ENCODE results near the gene ANKRD44.

ANKRD44 gene

DNA sequence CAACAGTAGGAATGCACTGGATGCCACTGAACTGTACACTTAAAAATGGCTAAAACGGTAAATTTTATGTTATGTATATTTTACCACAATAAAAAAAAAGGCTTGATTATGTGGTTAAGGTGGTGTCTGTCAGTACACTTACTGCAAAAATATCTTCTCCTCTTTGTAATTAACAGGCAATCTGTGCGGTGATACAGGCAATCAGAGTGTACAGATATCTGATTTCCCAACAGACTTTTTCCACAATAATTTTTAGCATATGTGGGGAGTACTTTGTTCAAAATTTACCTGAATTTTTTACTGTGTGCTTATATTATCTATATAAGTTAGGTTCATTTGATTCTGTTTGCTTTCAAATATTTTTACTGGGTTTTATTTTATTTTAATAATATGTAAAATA lies 209.1 kb downstream of the ANKRD44 start:
- no peak for DNase-seq

DNA sequence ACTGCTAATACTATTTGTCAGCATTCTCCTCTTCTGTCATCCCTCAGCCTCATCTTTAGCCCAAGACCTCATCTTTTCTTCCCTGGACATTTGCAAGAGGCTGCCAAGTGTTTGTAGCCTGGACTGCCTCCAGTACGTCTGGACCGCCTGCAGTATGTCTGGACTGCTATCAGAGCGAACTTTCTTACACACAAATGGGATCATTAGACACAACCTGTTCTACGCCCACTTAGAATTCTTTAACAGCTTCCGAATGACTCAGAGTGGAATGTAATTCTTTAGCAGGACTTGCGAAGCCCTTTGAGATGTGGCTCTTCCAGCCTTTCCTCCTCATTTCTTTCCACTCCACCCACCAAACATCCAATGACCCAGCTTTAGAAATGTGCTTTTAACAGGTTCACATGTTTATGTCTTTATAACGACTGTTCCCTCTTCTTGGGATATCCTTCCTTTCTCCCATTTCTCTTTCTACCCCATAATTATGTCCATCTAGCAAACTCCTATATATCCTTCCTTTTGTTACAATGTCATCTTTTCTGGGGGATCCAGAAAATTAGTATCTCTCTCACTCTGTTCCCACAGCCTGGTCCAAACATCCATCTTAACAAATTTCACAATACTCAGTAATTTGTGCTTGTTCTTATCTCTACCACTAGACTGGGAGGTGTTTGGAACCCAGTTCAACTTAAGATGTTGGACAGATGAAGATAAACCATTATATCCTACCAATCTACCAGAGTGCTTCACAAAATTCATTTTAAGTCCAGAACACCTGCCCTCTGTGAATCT lies 212.8 kb downstream of the ANKRD44 start:
- DNase-seq, result no peak

DNA sequence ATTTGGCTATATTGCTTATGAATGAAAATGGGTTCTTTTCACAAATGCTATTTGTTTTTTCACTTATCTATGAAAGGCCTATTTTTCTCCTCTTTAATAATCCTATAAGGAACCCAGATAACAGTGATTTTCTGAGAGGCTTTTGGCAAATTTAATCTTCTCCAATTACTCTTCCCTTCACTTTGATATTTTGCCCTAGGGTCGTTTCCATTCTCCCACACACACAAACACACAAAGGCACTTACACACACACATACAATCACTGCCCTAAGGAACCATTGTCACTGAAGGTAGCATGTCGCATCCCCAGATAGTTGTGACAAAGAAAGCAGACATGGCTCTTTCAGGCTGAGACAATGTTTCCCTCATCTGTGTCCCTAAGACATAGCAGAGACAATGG lies 213.9 kb downstream of the ANKRD44 start:
- no peak for DNase-seq

DNA sequence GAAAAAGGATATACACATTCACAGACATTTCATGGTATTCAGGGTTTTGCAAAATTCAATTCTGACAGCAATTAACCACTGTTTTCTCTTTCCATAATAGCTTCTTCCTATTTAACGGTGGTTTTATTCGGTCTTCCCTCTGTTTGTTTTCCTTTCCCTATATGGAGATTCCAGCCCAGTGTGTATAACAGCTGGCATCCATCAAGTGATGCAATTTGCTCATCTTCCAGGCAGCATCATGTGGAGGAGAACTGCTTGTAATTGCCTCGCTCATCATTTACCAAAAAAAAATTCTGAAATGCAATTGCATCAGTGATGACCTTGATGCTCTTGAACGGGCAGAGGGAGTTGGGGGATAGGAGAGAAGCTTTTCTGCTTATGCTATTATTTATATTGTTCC lies 218.1 kb downstream of the ANKRD44 start:
- DNase-seq, result peak; percentile 71

DNA sequence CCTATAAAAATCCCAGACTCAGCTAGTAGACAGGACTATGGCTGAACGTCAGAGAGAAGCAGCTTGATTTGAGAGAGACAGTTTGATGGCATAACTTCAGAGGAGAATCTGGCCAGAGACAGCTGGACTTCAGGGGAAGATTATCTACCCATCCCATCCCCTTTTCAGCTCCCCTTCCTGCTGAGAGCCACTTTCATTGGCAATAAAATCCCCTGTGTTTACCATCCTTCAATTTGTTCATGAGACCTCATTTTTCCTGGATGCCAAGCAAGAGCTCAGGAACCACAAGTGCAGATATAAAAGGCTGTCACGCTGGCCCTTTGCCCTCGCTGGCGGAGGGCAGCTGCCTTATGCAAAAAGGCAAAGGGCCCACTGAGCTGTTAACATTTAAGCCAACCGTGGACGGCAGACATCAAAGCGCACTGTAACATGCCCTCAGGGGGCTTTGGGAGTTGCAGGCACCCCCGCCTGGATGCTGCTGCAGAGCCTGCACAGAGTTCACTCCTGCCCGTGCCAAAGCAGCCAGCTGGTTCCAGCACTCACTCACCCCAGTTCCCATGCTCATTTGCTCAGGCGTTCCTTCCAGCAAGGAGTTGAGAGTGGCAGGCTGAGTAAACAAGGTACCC lies 219.7 kb downstream of the ANKRD44 start:
- no peak for DNase-seq

DNA sequence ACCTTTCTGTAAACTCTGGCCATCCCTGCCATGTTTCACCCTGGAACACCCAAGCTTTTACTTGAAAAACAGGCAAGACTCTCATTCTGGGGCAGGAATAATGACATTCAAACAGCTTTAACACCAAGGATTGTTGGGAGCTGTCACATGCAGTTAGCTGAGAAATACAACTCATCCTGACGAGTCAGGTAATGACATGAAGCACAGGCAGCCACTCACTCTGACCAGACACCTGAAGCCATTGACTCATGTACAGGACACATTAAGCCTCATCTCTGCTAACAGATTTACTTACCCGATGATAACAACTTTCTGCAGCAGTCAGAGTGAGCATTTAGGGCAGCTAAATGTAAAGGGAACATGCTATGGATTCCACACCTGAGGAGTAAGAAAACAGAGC lies 220.9 kb downstream of the ANKRD44 start:
- no peak for DNase-seq

DNA sequence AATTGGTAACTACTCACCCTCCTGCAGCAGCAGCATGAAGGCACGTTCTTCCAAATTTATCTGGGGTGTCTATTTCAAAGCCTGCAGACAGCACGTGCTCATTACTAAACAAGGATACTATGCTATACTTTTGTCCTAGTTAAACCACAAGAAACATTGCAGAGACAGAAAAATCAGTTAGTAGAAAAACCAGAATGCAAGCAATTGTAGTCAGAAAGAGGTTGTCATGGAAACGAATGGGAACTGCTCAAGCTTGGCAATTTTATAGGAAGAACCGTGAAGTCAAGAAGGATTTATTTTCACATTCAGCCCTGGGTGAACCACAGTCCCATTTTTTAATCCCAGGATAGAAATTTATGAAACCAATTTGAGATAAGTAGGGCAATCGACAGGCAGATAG lies 221.9 kb downstream of the ANKRD44 start:
- DNase-seq, result no peak

DNA sequence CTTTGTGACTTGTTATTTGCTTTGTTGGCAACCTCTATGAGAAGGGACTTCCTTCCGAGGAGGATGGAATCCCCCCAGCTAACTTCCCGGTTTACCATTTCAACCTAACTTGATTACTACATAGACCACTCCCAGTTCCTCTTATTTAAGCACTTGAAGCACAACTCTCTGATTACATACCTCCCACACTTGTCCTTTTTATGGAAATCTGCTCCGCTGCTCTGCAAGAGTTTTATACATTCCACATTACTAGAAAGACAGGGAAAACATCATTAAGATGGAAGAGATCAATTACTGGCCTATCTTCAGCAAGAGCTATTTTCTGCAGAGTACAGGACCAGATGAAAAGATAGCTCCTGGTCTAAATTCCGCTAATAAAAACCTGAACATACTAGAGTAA lies 224.1 kb downstream of the ANKRD44 start:
- DNase-seq, result no peak

DNA sequence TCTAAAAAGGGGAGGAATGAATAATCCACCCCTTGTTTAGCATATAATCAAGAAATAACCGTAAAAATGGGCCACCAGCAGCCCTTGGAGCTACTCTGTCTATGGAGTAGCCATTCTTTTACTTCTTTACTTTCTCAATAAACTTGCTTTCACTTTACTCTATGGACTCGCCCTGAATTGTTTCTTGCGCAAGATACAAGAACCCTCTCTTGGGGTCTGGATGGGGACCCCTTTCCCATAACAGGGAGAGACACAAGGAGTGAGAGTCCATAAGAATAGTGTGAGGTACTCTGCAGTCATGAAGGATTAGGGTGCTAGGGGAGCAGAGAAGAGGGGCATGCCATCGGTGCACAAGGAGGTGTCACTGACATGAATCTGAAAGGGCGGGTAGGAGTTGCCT lies 224.9 kb downstream of the ANKRD44 start:
- DNase-seq, result no peak

DNA sequence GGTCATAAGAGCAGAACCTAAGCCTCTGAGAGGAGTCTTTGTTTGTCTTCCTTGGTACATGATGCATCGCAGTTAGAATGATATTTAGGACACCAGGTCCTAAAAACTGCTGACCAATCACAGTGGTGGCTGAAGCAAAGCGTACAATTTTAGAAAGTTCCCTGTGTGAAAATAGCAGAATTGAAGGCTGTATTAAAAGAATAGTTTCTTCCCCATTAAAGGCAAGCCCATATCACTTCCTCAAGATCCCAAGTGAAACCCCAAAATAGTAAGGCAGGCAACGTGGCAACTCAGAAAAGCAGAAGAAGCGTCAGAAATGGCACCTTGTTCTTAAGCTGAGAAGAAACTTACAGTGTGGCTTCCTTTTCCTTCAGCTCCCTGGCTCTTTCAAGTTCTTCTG lies 229.3 kb downstream of the ANKRD44 start:
- no peak for DNase-seq

DNA sequence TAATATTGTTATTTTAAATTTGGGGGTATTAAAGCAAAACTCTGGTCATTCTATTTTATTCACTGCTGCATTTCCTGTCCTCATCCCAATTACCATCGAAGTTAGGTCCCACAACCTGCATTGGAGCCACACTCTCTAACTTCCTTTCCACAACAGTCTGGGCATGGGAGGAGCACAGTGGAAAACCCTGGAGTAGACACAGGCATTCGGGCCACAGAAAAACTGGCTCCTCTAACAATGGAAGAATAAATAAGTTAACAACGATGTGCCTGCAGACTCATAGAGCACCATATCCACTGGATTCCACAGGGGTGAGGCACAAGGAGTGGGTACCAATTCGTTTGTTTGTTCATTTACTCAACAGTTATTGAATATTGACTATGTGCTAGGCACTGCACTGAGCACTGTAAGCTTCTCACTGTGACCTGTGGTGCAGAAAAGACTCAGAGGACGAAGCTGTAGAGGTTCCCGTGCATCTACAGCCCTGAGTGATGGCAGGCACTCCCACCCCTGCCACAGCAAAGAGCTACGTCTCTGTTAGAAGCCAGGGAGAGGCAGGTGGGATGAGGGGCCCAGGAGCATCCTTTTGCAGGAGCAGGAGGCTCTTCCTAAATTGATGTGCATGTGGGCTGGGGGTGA lies 229.9 kb downstream of the ANKRD44 start:
- no peak for DNase-seq

DNA sequence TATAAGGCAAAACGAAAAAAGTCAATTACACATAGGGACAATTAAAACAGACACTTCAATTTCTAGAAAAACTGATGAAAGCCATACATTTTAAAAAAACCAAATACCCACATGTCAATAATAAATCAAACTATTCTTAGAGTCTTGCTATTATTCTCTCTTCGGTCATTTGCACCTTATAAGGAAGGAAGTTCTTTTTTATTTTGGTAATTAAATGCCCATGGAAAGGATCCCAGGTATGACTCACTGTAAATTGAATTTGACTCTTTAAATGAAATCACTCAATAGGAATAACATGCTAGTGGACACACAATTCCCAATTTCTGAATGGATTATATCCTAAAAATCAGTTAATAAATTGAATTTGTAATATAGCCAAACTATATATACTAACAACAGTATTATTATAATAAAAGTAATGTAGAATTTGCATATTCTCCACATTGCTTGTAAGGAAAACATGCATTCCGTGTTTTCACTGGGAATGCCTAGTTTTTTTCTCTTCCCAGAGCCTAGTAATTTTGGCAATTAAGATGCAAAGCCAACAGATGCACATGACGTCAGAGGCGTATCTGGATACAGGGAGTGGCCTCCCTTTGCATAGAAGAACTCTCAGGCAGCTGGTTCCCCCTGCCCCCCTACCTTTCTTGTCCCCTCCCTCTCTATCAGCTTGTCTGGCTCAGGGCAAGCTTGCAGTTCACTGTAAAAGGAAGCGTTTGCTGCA lies 230.6 kb downstream of the ANKRD44 start:
- peak; percentile 97 for DNase-seq

DNA sequence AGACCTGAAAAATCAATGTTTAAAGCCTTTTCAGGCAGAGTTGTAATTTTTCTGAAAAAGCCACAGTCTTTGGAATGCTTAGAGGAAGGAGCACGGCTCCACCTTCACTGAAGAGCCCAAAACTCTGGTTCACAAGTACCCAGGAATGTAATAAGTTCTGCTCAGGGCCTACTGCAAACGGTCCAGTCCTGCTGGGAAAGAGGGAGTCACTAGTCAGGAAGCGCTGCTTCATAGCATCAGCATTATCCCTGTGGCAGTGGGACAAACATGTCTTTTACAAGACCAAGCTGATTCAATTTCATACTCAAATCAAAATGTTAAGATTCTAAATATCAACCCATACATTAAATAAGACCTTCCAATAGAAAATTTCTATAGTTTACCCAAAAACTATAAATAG lies 231.2 kb downstream of the ANKRD44 start:
- DNase-seq, result no peak

DNA sequence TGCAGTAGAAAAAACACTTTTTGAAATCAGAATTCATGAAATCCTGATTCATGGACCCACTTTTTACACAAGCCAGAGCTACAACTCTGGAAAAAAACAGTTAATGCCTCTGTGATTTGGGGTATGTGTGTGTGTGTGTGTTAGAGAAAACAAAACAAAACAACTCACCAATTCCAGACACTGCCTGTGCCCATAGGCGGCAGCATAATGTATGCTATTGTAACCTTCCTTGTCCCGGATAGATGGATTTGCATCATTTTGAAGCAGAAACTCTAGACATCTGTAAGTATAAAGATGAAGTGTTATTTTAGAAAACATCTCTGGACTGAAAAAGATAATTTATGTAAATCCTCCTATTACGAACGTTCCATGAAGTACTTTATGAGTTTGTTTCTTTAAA lies 232.0 kb downstream of the ANKRD44 start:
- DNase-seq, result no peak

DNA sequence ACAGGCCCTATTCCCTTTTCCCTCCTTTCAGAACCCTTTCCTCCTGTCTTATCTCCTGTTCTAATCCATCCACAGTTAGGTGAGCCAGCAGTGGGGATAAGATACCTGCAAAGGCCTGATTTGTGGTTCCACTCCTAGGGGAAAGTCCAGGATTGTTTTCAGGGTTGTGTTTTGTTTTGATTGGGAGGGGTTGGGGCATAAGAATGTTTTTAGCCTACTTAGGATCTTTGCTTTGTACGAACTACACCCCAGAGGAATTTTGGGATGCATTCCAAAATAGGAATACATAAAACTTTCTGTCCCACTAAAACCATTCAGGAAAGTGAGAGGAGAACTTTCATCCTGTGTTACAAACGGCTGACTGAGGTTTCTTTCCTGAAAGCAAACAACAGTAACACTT lies 233.2 kb downstream of the ANKRD44 start:
- DNase-seq, result no peak

DNA sequence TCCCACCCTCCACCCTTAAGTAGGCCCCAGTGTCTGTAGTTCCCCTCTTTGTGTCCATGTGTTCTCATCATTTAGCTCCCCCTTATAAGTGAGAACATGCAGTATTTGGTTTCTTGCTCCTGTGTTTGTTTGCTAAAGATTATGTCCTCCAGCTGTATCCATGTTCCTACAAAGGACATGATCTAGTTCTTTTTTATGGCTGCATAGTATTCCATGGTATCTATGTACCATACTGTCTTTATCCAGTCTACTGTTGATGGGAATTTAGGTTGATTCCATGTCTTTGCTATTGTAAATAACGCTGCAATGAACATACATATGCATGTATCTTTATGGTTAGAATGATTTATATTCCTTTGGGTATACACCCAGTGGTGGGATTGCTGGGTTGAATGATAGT lies 233.9 kb downstream of the ANKRD44 start:
- DNase-seq, result no peak

DNA sequence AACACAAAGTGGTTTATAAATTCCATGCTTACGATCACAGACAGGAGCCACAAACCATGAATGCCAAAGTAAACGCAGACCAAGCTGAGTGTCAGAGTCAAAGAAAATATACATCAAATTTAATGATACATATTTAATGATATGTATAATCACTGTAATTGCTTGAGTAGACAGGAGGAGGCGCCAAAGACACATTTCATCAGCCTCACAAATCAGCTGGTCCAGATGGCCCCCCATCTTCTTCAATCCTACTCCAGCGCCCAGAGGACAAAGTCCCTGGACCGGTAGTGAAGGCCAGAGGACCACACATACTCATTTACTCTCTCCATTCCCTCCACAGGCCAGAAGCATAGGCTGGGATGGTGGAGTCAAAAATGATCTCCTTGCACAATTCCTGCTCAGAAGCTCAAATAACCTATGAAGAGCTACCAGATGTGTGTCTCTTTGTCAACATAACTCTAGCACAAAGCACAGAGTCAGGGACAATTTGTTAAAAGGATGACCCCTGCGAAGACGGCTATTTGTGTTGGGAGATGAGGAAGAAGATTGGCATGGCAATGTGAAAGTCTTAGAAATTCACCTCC lies 234.7 kb downstream of the ANKRD44 start:
- no peak for DNase-seq

DNA sequence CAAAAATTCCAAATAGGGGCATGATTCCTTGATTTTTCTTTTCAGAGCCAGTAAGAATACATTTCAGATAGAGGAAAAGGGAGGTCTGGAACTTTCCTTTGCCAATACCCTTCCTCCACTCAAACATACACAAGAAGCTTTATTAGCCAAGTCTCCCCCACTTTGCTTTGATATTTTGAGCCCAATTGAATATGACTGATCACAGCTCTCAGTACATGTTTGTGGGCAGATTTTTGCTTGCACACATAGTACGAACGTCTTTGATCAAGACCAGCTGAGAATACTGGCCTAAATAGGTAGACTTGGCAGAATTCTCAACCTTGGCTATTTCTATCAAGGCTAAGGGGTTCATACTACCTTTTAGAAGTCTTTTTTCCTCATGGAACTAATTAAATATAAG lies 235.3 kb downstream of the ANKRD44 start:
- no peak for DNase-seq

DNA sequence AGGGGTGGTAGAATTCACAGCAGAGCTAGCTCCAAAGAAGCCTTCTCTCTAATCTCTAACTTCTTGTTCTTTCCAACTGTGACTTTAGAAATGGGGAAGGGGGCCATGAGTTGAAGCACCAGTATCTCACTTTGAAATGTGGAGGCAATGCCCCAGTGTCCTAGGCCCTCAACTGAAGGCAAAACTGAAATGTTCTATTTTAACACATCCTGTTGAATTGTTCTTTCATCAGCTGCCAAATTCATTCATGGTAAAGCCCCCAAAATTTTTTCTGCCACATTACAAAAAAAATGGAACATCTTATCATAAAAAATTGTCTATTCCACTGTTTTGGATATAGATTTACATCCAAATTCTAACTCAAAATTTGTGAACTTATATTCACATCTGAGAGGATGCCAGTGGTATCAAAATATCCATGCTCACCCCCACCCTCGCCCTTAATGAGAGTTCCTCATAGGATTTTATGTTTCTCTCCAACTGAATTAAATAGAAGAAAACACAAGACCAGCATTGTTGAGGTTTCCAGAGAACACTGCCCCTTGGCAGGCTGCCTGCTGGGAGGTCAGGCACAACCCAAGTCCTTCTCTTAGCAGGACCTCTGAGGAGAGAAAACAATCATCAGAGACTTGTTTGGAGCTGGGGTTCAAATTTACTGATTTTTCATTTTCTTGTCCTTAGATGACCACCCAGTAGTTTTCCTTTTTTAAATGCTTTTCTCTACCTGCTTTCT lies 236.7 kb downstream of the ANKRD44 start:
- no peak for DNase-seq

DNA sequence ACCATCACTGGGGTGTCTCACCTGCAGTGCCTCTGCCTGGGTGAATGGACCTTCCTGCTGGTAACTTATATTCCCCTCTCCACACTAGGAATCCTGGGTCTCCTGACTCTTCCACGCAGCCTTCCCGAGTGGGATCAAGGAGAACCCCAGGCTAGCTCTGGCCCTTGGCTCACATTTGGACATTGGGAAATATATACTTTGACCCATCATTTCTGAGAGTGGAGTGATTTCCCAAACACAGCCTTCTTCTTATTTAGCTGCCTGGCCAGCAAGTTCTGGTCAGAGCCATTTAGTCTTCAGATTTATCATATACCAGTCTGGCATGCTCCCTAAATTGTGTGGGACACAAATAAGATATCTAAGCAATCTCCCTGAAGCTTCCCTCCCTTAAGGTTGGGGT lies 237.3 kb downstream of the ANKRD44 start:
- no peak for DNase-seq

DNA sequence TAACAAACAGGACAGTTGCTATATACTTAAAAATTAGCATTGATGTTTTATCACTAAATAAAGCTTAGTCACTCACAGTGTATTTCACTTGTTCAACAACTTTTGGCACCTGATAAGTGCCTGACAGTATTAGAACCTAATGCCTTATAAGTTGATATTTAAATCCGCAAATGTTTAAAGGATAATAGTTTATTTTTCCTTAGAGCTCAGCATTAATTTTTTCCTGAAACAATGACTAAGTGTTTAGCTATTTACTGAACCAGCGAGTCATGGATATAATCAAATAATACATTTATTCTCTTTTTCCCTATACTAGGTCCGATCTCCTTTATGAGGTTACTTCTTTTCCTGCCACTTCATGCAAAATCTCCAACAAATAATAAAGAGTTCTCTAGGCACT lies 238.0 kb downstream of the ANKRD44 start:
- DNase-seq, result no peak

DNA sequence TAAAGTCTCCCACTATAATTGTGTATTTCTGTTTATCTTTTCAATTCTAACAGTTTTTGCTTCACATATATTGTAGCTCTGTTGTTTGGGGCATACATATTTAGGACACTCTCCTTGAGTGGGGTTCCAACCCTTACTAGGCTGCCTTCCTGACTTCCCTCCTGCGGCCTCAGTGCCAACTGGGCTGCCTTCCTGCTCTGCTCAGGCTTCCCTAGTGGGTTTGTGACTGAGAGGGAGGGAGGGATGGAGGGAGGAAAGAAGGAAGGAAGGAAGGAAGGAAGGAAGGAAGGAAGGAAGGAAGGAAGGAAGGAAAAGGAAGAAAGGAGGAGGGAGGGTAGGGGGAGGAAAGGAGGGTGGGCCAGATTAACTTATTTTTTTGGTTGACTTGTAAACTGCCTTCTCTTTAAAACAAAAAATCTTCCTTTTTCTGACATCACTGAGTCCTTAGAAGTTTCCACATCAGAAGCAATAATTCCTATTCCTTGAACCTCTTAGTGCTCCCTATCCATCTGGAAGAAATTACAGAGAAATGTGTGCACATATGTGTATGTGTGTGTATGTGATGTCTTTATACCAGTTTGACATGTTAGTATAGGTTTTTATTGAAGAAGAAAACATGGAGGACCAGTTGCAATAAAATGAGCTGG lies 238.7 kb downstream of the ANKRD44 start:
- DNase-seq, result no peak
